ENCODE measurements around the gene SERPINA3.

The SERPINA3 gene

DNA sequence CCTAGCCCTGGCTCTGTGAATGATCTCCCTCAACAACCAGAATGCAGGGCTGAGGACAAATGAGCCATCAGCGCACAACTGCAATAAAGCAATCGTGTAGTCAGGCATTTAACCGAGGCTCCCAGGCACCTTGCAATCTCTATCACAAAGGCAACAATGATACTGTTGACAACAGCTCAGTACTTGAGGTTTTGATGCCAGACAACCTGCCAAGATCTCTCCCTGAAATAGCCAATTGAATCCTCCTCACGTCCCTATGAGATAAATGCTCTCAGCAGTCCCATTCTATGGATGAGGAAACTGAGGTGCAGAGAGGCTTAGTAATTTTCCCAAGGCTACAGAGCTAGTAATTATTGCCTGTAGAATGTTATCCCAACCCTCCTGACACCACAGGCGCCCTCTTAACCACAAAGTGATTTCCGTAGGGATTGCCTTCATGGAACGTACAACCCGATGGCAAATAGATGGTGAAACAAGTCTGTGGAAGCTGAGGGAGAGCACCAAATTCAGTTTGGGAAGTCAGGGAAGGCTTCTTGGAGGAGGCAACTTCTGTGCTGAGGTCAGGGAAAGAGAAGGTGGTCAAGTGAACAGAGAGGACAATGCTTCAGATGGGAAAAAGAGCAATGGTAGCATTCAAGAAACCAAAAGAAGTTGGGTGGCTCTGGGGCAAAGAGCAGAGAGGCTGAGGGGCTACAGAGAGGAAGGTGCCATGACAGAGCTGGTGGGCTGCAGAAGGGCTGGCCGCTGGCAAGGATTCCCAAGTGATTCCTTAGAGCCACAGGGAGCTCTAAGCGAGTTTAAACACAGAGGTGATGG lies 12.6 kb downstream of the SERPINA3 start:
- DNase-seq (ENCODE audit: low read depth, low spot score), result no peak
- POLR2A ChIA-PET, result no interaction called here
- no peak overlapping the region for H3K4me3 ChIP-seq (ENCODE audit: low read depth, low read length)
- CTCF ChIA-PET, result interaction anchor here (1.0 kb wide), 1 partner anchor 21 kb away, joined by 3 read pairs; no protein-coding TSS in a partner anchor
- TF ChIP-seq, protein P1, sequence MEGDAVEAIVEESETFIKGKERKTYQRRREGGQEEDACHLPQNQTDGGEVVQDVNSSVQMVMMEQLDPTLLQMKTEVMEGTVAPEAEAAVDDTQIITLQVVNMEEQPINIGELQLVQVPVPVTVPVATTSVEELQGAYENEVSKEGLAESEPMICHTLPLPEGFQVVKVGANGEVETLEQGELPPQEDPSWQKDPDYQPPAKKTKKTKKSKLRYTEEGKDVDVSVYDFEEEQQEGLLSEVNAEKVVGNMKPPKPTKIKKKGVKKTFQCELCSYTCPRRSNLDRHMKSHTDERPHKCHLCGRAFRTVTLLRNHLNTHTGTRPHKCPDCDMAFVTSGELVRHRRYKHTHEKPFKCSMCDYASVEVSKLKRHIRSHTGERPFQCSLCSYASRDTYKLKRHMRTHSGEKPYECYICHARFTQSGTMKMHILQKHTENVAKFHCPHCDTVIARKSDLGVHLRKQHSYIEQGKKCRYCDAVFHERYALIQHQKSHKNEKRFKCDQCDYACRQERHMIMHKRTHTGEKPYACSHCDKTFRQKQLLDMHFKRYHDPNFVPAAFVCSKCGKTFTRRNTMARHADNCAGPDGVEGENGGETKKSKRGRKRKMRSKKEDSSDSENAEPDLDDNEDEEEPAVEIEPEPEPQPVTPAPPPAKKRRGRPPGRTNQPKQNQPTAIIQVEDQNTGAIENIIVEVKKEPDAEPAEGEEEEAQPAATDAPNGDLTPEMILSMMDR (IDR thresholded peaks at IDR 0.05; ENCODE audit: insufficient read depth, low read length, missing control alignments), result no peak

DNA sequence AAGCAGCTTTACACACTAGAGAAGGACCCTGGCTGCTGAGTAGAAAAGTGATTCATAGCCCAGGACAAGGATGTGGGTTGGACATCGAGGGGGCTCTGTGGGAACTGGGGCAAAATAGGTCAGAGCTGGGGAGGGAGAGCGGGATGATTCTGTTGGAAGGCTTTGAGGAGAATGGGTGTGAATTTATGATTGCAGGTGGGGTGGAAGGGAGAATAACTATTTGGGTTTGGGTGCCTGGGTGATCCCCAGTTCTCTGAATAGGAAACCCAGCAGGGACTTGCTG lies 13.1 kb downstream of the SERPINA3 start:
- no peak overlapping the region for H3K4me3 ChIP-seq (ENCODE audit: low read depth, low read length)
- TF ChIP-seq, protein P1 (IDR thresholded peaks at IDR 0.05; ENCODE audit: insufficient read depth, low read length, missing control alignments), result no peak
- ChIA-PET POLR2A (no interaction called here), CTCF (interaction anchor here (1.0 kb wide), 1 partner anchor 21 kb away, joined by 3 read pairs; no protein-coding TSS in a partner anchor)
- DNase-seq (ENCODE audit: low read depth, low spot score), result no peak

DNA sequence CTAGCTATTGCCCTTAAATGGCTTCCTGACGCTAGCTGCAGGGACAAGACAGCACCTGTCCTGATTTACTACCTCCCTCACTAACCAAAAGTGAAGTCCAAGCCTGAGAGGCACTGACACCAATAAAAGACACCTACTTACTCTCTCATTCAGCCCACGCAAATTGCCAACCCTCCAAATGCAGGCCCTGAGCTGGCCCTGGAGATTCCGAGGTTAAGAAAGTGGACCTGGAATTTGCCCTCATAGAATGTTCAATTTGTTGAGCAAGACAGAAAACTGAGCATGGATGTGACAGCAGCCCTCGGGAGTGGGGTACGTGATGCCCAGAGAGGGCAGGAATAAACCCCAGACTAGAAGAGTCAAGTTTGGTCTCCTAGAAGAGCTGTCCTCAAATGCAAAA lies 16.4 kb downstream of the SERPINA3 start:
- TF ChIP-seq, protein P1 (IDR thresholded peaks at IDR 0.05; ENCODE audit: insufficient read depth, low read length, missing control alignments), result no peak
- no peak overlapping the region for H3K4me3 ChIP-seq (ENCODE audit: low read depth, low read length)
- ChIA-PET POLR2A (no interaction called here), CTCF (interaction anchor here (1.7 kb wide), 1 partner anchor 9 kb away, joined by 4 read pairs; no protein-coding TSS in a partner anchor)
- no peak for DNase-seq (ENCODE audit: low read depth, low spot score)

GRCh38 chr14:94630396-94630795 lies 18.2 kb downstream of the SERPINA3 start:
- H3K4me3 ChIP-seq (ENCODE audit: low read depth, low read length), result no peak overlapping the region
- ChIA-PET POLR2A (no interaction called here), CTCF (no interaction called here)

GRCh38 chr14:94631050-94631449 lies 18.9 kb downstream of the SERPINA3 start:
- CTCF ChIA-PET, result no interaction called here
- no peak for DNase-seq (ENCODE audit: low read depth, low spot score)
- TF ChIP-seq, protein P1 (IDR thresholded peaks at IDR 0.05; ENCODE audit: insufficient read depth, low read length, missing control alignments), result no peak
- POLR2A ChIA-PET, result no interaction called here
- H3K4me3 ChIP-seq (ENCODE audit: low read depth, low read length), result no peak overlapping the region

More at GRCh38 chr14:94630396-94630795, 18.2 kb downstream of the SERPINA3 start:
- TF ChIP-seq, protein P1 (IDR thresholded peaks at IDR 0.05; ENCODE audit: insufficient read depth, low read length, missing control alignments), result no peak
- DNase-seq (ENCODE audit: low read depth, low spot score), result no peak

DNA sequence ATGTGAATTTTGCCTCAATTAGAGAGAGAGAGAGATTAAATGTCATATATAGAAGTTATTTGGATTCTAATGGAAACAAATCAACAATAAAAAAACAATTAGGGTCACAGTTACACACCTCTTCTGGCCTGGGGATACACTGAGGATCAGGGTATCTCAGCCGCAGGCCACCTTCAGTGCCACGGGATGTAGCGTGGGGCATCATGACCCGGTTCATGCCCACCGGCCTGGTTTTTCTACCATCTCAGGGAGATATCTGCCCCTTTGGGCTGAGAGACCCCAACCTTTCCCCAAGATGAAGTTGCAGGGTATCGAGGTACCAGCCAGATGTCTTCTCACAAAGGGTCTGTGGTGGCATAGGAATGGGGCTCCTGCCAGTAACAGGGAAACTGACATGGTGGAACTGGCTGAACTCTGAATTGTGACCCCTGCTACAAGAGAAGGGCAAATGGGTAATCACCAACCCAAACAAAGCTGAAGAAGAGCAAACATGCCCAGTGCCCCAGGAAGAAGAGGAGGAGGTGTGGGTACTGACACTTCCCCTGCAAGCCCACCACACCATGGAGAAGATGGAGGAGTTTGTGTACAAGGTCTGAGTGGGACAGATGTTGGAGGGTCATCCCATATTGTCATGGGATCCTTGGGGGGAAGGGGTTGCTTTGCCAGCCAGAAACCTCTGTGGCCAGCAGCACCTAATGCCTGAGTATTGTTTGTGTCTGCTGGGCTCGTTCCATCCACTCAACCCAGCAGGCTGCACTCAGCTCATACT lies 19.5 kb downstream of the SERPINA3 start:
- no peak for DNase-seq (ENCODE audit: low read depth, low spot score)
- no peak overlapping the region for H3K4me3 ChIP-seq (ENCODE audit: low read depth, low read length)
- TF ChIP-seq, protein P1 (IDR thresholded peaks at IDR 0.05; ENCODE audit: insufficient read depth, low read length, missing control alignments), result no peak
- POLR2A ChIA-PET, result no interaction called here
- CTCF ChIA-PET, result no interaction called here
